SK-N-SH treated with all-trans-retinoic acid at 6 μM for 48 hours (cell line): Measurements from ENCODE around the gene LPIN3.

Source experiments
- CREB5 ChIP-seq: fragments of 250-450 bp; sonication (Bioruptor Pico); IDR thresholded peaks from 2 replicates; pipeline ENCODE4 v1.5.1; 2020; ENCODE audit warnings: low read depth, mild to moderate bottlenecking, moderate library complexity
- RARB ChIP-seq: fragments of 250-450 bp; sonication (Bioruptor Pico); IDR thresholded peaks from 2 replicates; pipeline ENCODE4 v1.8.0; 2021; ENCODE audit warnings: mild to moderate bottlenecking, moderate library complexity
- ZFP3 ChIP-seq: fragments of 250-450 bp; sonication (Bioruptor Pico); IDR thresholded peaks from 2 replicates; pipeline ENCODE4 v1.5.0; 2020; ENCODE audit warnings: mild to moderate bottlenecking, moderate library complexity
- TF ChIP-seq, protein P1 (sequence below): fragments of 250-450 bp; sonication (Bioruptor Pico); IDR thresholded peaks from 2 replicates; pipeline ENCODE4 v1.5.1; 2021; ENCODE audit warnings: mild to moderate bottlenecking, moderate library complexity

DNA sequence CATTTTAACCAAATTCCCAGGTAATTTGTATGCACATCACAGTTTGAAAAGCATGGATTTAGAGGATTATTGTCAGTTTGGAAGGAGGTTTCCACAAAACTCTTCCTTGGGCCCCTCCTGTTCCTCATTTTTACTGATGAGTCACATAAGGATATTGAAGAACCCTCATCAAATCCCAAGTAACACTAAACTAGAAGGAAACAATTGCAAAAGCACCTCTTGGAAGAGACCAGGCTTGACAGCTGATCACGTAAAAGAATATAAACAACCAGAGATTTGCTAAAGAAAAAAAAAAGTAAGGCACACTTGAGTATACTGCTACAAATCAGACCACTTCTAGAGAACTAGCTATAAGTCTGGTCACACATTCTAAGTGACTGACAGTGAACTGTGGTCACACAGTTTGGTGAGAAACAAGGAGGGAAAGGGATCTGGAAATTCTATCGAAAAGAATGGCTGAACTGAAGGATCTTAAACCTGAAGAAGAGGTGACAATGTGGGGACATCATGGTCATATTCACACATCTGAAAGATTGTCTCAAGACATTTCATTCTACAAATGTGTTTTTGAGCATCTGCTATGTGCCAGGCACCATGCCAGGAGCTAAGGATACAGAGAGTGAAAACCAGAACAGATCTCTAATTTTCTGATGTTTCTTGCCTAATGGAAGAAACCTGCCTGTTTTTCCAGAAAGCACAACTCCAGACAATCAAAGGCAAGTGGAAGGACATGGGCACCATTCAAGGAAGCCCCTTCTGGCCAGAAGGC, 47.2 kb upstream of the LPIN3 start:
- TF ChIP-seq, protein P1, sequence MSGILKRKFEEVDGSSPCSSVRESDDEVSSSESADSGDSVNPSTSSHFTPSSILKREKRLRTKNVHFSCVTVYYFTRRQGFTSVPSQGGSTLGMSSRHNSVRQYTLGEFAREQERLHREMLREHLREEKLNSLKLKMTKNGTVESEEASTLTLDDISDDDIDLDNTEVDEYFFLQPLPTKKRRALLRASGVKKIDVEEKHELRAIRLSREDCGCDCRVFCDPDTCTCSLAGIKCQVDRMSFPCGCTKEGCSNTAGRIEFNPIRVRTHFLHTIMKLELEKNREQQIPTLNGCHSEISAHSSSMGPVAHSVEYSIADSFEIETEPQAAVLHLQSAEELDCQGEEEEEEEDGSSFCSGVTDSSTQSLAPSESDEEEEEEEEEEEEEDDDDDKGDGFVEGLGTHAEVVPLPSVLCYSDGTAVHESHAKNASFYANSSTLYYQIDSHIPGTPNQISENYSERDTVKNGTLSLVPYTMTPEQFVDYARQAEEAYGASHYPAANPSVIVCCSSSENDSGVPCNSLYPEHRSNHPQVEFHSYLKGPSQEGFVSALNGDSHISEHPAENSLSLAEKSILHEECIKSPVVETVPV (CRISPR knock-in tag): no peak
- no peak for TF ChIP-seq CREB5 (CRISPR knock-in tag)
- no peak for TF ChIP-seq RARB
- no peak for TF ChIP-seq ZFP3 (CRISPR knock-in tag)
